HG03066 (cell line): ENCODE measurements around the gene XRCC1.
A peak's percentile ranks its signal among the peaks of the same experiment; 100 is the strongest.

ENCODE experiments used
- ATAC-seq: cut with Tn5 transposase; IDR thresholded peaks from one replicate; pipeline ENCODE4 v1.9.1; 2021; ENCODE audit warnings: low read depth; ENCODE audit not compliant: unreplicated experiment

XRCC1 gene

GRCh38 chr19:43575156-43575950 is at the start of gene XRCC1, which contains the start of gene PINLYP:
Gene XRCC1, minus strand, starts transcription at chr19:43575527. Its CDS starts 69 bp downstream, at chr19:43575458.
Gene PINLYP, plus strand, starts transcription at chr19:43575801. Its CDS starts 1,391 bp downstream, at chr19:43577192.
- peak; percentile 98 for ATAC-seq

GRCh38 chr19:43624933-43625332 is 49.6 kb upstream of the XRCC1 start:
- no peak for ATAC-seq

GRCh38 chr19:43623889-43624670 is 48.8 kb upstream of the XRCC1 start:
- ATAC-seq = no peak

- no peak for ATAC-seq
Observed at GRCh38 chr19:43622956-43623355, 47.6 kb upstream of the XRCC1 start.

GRCh38 chr19:43622070-43622469 is 46.7 kb upstream of the XRCC1 start:
- ATAC-seq = no peak

GRCh38 chr19:43620061-43621001 is 45.0 kb upstream of the XRCC1 start:
- no peak for ATAC-seq

GRCh38 chr19:43619262-43620060 is 44.1 kb upstream of the XRCC1 start, which contains the start of gene ZNF428:
Gene ZNF428, minus strand, starts transcription at chr19:43619629. Its CDS starts 5,325 bp downstream, at chr19:43614304.
- ATAC-seq = peak; percentile 73

- ATAC-seq = peak; percentile 29
Observed at GRCh38 chr19:43618921-43619261, 43.6 kb upstream of the XRCC1 start.

- no peak for ATAC-seq
Observed at GRCh38 chr19:43616954-43617353, 41.6 kb upstream of the XRCC1 start.

GRCh38 chr19:43616306-43616705 is 41.0 kb upstream of the XRCC1 start:
- no peak for ATAC-seq

- ATAC-seq = no peak
Observed at GRCh38 chr19:43612374-43612773, 37.0 kb upstream of the XRCC1 start.

- no peak for ATAC-seq
Observed at GRCh38 chr19:43611788-43612187, 36.5 kb upstream of the XRCC1 start, which contains the start of gene SRRM5. Gene SRRM5, plus strand, starts transcription at chr19:43612088. Its CDS starts 34 bp downstream, at chr19:43612122.

GRCh38 chr19:43610493-43610892 is 35.2 kb upstream of the XRCC1 start:
- no peak for ATAC-seq

GRCh38 chr19:43609872-43610271 is 34.5 kb upstream of the XRCC1 start:
- no peak for ATAC-seq

GRCh38 chr19:43607238-43608205 is 32.2 kb upstream of the XRCC1 start:
- ATAC-seq = no peak

- ATAC-seq = no peak
Observed at GRCh38 chr19:43606569-43607229, 31.4 kb upstream of the XRCC1 start.

- ATAC-seq = no peak
Observed at GRCh38 chr19:43605875-43606568, 30.7 kb upstream of the XRCC1 start.
